ENCODE results near the gene KRT72. TPM values are rescaled to one million over a fixed set of nuclear protein-coding genes. Genes with fewer than 3 reads are reported as not detected.

The KRT72 gene
- not detected in 2 replicates for total RNA-seq

DNA sequence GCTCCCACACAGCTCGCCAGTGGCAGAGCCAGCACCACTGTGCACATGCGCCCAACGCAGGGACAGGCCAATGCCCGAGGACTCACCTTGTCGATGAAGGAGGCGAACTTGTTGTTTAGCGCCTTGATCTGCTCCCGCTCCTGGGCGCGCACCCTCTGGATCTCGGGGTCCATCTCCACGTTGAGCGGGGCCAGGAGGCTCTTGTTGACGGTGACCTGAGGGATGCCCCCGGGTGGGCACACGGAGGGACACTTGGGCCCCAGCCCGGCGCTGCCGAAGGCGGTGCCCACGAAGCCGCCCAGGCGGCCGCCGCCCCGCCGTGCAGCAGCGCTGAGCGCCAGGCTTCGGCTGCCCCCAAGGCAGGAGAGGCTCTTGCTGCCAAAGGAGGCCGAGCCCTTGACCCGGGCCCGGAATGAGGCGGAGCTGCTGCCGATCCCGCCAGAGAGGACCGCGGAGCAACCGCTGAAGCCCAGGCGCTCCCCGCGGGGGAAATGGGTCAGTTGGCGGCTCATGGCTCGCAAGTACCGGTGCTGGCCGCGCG is at the start of gene KRT72:
Gene KRT72 (minus strand): TSS at position 523 of the 541 bp plus-strand sequence. CDS start 11 bp downstream, at position 512.
- DNase-seq (ENCODE audit: low read depth, low spot score): no peak

DNA sequence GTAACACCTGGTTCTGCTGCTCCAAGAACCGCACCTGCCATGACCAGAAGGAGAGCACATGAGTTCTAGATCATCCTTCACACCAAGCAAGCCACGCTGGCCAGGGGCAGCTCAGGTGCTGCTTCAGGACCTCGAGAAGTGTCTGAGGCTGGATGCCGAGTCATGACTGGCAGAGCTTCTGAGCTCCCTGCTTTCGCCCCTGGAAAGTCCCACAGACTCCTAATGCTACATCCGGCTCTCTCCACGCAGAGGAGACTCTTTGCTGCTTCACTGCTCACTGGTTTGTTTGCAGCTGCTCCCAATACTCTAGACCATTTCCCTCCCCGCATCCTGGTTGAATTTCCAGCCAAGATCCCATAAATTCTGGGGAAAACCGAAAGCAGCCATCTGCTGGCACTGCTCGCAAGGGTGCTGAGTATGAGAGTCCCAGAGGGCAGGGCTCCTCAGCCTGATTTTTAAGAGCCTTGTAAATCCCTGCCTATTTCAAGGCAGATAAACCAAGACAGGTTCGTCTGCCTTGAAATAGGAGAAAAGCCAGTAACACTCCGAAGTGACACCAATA is 49.3 kb upstream of the KRT72 start:
- no peak for DNase-seq (ENCODE audit: low read depth, low spot score)

DNA sequence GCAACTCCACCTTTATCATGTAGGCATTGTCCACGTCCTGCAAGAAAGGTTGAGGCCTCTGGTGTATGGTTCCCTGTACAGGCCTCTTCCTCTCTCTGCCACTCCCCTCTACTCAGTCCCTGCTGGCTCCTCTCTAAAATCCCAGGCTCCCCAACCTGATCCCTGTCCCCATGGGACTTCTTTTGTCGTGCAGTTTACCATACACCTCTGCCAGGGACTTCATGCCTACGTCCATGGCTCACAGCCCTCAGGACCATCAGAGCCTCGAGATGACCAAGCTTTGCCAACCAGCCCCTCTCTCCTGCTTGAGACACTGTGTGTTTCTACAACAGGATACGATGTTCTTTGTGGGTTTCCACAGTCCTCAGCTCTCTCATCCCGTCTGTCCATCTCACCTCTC is 47.8 kb upstream of the KRT72 start:
- no peak for DNase-seq (ENCODE audit: low read depth, low spot score)

DNA sequence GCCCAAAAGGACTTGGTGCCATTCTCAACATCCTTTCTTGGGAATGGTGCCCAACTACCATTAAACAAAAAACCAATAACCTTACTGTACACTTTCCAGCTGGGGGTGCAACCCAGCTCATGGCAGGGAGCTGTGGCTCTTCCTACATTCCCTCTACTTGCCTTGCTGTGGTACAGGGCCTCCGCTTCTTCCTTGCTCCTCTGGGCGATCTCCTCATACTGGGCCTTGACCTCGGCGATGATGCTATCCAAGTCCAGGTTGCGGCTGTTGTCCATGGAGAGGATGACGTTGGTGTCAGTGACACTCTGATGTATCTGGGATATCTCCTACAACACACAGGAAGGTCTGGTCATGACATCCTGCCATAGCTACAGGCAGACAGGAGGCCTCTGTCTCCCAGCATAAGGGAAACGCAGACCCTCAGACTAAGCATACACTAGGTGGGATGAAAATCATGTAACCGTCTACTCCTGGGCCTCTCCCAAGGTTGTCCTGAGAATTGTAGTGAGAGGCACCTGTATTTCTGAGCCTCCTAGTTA is 46.8 kb upstream of the KRT72 start:
- DNase-seq (ENCODE audit: low read depth, low spot score): no peak

DNA sequence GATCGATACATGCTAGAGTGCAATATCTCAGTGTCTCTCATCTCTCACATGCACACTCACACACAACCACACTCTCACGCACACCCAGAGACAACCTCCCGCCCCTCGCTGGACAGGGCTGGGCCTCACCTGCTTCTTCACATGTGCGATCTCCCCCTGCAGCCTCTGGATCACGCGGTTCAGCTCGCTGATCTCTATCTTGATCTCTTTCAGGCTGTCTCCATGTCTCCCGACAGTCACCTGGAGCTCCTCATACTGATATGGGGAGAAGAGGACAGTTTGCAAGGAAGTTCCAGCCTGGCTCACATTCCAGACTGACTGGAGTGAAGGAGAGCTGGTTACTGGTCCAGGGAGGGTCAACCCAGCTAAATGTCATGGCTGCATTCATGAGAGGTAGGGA is 46.3 kb upstream of the KRT72 start:
- no peak for DNase-seq (ENCODE audit: low read depth, low spot score)

DNA sequence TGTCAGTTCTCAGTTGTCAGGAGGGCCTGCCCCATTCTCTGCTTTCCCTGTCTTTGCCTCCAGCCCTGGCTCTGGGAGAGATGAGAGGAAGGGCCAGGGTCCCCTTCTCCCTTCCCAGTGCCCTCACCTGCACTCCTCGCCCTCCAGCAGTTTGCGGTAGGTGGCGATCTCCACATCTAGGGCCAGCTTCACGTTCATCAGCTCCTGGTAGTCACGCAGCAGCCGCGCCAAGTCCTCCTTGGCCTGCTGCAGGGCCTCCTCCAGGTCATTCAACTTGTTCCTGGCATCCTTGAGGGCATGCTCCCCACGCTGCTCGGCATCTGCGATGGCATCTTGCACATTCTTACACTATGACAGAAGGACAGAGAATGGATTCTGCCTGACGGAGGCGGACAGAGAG is 45.4 kb upstream of the KRT72 start:
- no peak for DNase-seq (ENCODE audit: low read depth, low spot score)

DNA sequence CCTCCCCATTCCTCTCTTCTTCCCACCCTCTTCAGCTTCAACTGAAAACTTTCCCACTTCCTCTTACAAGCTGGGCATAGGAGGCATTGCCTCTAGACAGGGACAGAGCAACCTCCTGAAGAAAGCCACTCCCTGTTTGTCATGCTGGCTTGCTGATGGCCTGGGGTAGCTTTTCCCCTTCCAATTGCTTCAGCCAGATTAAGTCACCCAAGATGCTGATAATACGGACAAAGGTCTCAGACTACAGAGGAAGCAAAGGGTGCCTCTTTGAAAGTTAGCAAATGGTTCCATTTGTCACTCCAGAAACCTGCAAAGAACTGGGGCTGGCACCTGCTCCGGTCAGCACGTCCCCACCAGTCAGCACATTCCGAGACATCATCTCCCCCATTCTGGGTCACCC is 44.7 kb upstream of the KRT72 start:
- no peak for DNase-seq (ENCODE audit: low read depth, low spot score)

DNA sequence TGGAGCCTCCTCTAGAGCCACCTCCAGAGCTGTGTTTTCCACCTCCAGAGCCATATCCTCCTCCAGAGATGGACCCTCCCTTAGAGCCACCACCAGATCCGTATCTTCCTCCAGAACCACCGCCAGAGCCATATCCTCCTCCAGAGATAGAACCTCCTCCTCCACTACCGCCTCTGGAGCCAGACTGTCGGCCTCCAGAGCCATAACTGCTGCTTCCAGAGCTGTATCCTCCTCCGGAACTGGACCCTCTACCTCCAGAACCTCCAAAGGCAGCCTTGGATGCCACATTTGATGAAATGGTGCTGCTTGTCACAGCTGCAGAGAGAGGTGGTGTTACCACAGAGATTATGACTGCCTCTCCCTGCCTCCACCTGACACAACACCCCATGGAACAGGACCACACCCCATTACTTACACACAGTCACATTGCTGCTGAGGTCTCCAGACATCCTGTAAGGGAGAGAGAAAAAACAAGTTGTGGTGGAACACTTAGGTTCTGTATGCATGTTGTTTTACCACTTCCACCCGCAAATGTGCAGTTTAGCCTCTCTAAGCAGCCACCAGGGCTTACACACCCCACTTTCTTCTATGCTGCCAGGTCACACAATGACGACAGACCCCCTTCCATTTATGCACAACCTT is 44.0 kb upstream of the KRT72 start:
- no peak for DNase-seq (ENCODE audit: low read depth, low spot score)

DNA sequence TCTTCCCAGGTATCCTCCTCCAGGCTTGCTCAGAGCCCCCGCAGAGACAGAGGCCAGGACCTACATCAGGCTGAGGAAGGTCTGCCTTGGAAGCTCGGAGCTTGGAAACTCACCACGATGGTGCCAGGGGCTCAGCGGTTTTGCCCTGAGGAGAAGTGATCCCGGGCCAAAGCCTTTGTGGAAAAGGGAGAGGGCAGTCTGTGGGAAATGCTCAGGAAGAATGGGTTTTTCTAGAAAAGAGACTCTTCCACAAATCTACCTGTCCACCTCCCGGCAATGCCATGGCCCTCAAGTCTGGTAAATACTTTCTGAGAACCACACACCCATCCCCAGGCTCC is 42.8 kb upstream of the KRT72 start:
- DNase-seq (ENCODE audit: low read depth, low spot score): no peak

DNA sequence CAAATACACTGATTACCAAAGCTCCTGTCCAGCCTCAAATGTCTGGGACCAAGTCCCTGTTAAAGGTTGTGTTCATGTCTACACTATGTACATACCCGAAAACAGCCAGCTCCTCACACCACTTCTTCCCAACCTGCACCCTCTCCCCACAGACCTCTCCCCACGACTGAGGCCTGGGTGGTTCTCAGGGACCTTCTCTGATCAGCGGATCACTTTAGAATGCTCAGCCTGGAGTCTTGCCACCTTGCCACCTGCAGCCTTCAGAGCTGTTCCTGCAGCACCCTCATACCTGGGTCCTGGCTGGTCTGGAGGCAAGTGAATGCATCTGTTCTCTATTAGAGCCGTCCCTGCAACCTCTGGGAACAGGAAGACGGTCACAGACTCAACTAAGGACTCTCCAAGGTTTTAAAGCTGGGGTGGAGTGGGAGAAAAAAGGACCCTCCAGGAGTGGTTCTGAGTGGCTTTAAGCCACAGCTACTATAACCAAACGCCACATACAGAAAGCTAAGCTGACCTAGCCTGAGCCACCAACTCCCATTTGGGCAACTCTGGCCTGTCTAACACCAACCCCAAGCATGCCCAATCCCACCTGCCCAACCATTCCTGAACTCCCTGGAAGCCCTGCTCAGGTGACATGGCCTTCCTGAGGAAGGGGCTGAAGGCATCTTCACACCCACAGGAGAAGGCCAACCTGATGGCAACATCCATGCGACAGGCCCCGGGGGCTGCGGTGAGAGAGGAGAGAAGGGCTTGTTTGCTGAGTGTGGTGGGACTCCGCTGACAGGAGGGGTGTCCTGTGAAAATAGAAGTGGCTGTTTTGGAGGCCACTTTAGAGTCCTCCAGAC is 42.2 kb upstream of the KRT72 start:
- DNase-seq (ENCODE audit: low read depth, low spot score): no peak

DNA sequence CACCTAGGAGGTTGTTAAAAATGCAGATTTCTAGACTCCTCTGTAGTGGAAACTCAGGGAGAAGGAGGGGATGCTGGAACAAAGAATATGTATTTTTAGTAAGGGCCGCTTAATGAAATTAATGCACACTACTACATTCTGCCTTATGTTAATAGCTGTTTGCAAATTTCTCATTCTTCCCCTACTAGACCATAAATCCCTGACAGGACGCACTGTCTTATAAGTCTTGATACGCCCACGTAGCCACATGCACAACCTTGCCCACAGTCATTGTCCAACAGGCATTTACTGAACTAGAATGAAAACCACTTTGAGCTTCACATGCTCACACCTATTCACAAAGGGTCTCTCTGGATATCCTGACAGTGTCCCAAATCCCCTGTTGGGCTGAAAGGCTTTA is 40.2 kb upstream of the KRT72 start:
- DNase-seq (ENCODE audit: low read depth, low spot score): no peak

DNA sequence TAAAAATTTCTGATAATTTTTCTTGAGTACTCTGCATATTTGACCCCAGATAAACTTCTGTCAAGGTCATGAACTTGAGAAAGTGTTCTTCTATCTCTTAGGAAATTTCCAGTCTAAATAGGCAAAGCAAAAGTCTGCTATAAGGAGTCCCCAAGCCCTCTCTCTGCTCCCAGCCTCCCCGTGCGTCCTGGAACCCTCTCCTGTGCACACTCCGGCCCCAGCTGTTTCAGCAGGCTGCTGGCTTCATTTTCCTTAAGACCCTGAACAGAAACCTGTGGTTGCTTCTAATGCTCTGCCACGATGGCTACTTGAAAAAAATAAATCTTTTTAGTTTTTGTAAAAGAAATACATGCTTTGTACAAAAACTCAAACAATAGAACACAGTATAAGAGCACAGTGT is 36.0 kb upstream of the KRT72 start:
- no peak for DNase-seq (ENCODE audit: low read depth, low spot score)

DNA sequence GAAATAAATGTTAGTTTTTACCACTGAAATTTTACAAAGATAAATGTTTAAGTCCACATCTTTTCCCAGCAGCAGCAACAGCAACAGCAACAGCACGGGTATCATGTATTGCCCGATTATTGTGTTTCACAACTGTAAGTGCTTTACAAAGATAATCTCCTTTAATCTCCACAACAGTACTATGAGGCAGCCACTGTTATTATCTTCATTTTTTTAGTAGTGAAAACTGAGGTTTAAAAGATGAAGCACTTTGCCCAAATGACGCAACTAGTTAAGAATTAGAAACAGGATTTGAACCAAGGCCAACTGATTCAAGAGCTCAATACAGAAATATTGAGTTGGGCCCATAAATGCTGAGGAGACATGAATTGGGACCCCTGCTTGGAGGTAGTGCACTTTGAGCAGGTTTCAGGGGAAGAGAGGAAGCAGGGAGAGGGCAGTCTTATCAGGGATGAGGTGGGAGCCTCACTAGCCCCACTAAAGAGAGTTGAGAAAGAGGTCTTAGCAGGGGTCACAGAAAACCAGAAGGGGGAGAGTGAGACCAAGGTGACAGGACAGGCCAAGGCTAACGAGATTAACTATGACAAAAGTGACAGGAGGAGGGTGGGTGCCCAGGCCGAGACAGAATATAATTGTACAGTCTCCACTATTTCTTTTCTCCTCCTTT is 35.5 kb upstream of the KRT72 start:
- no peak for DNase-seq (ENCODE audit: low read depth, low spot score)

DNA sequence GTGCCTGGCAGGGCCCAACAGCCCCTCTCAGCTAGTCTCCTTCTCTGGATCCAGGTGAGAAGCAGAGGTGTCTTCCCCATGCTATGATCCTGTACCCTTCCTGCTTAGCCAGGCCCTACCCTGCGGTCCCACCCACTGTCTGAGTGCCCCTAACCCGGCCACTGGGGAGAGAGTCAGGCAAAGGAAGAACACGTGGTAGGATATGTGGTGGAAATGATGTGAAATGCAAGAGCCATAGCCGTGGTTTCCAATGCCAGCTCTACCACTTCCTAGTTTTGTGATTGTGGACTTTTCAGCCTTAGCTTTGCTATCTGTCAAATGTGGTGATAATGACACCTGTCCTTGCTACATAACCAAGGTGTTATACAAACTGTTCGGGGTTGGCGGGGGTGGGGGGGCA is 34.9 kb upstream of the KRT72 start:
- no peak for DNase-seq (ENCODE audit: low read depth, low spot score)

DNA sequence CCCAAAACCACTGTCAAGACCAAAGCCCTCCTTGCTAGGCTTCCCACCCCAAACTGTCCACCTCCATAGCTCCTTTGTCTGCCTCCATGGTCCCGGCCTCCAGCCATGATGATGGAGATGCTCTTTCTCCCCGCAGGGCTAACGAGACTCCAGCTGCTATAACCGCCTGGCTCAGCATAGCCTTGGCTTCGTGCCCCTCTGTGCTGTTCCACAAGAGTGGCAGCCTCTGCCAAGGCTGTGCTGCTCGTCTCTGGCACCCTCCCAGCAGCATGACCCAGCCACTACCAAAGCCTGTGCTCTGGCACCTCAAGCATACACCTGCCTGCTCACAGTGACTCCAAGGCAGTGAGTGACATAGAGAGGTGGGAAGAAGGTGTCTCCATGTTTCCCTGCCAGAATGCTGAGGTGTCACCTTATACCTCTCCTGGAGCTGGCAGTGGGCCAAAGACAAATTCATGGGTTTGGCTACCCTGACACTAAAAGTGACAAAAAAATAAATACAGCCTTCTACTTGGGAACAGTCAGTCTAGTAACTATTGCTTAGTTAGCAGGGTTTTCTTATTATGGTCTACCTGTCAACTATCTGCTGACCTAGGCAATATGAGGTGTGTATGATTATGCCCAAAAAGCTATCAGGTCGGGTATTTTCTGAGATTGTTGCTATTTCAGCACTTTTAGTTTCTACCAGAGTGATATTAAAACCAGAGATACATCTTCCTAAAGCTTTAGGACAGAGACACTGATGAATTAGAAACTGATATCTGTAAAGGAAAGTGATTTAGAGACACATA is 33.2 kb upstream of the KRT72 start:
- DNase-seq (ENCODE audit: low read depth, low spot score): no peak

DNA sequence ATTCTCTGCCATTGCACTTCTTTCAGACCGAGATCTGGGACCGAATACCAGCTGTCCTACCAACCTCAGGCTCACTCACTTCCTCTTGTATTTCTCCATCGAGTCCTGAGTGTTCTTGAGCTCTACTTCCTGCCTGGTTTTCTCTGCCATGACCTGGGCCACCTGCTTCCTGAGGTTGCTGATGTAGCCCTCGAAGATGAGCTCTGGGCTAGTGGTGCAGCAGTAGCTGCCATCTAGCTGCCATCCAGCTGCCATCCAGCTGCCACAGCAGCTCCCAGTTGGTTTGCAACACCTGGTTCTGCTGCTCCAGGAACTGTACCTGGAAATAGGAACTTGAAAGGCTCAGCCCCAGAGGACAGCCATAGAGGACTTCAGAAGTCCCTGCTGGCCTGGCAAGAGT is 32.1 kb upstream of the KRT72 start:
- no peak for DNase-seq (ENCODE audit: low read depth, low spot score)

DNA sequence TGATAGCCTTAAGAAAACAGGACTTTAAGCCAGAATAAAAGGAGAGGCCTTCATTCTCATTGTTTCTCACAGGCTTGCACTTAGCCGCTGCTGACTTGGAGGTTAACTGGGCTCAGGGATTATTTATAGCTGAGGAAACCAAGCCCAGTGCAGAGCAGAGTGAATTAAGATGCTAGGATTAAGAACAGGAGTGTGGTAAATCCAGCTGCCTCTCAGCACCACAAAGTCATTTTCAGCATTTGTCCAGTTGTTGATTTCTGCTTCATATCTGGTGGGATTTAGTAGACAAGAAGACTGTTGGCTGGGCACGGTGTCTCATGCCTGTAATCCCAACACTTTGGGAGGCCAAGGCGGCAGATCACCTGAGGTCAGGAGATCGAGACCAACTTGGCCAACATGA is 31.4 kb upstream of the KRT72 start:
- no peak for DNase-seq (ENCODE audit: low read depth, low spot score)

DNA sequence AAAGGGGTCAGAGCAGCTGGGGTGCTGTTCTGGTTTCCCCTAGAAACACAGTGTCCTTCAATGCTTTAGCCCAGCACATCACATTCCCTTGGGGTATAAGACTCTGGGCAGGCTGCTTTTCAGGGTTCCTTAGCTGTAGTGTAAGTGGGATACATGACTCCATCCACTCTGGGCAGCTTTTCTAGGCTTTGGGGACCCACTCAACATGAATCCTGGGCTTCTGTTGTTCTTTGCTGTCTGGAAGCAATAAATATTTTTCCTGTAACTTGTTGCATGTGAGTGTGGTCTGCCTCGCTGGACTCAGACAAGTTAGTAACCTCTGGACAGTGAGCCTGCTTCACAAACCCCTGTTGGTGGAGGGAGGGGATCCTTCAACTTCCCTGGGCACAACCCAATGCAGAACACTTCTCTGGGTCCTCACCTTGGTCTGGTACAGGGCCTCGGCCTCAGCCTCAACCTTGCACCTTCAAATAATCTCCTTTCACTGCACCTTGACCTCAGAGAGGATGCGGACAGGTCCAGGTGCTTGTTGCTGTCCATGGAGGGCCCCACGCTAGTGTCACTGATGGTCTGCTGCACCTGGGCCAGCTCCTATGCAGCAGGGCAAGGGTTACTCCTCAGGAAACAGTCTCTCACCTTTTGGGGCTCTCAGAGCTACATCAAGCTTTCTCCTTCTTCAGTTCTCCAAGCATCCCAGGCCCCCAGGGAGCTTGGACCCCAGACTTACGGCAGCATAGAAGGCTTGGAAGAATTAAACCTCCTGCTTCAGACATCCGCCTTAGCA is 30.6 kb upstream of the KRT72 start:
- no peak for DNase-seq (ENCODE audit: low read depth, low spot score)

DNA sequence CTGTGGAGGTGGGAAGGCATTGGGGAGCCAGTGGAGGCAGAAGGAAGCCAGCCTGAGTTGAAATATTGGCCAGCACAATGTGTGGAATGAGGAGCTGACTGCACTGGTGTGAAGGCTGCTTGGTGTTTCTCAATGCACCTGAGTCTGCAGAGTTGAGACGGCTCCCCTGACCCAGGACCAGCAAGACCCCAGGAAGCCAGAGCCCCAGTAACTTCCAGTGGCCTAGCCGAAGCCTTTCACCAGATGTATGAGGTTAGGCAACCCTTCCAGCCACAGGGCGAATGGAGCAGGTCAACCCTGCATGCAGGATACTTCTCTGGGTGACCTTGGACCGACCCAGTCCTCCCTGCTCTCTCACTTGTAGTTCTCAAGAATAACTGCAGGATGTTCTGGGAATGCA is 30.0 kb upstream of the KRT72 start:
- DNase-seq (ENCODE audit: low read depth, low spot score): no peak

DNA sequence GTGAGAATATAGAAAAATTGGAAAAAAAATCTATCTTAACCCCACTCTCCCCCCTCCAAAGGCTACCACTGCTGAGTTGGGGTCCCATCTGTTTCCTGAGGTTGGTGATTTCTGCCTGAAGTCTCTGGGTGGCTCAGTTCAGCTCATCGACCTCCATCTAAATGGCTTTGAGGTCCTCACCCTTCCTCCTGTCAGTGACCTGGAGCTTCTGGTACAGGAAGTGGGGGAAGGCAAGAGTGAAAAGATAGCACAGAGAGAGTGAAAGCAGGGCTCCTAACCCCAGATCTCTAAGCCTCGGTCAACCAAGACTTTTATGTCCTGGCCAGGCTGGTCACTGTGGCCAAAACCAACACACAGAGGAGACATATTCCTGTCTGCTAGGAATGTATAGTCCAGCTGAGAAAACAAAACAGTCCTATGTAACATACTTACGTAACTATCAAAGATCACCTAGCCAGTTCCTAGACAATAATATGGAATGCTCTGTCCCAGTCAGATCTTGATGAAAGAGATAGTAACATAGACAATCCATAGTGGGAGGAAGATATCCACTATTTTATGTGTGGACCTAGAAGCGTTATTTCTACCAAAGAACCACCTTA is 29.4 kb upstream of the KRT72 start:
- no peak for DNase-seq (ENCODE audit: low read depth, low spot score)

All from pulmonary artery endothelial cell (primary cell).